ENCODE results near the gene MYH7B. TPM values are rescaled to one million over a fixed set of nuclear protein-coding genes. Genes with fewer than 3 reads are reported as not detected.

Gene MYH7B
- total RNA-seq, 1 experiment from 2014 or later = 0.07 TPM

GRCh38 chr20:34922654-34923381 is 32.9 kb upstream of the MYH7B start:
- H3K9me3 Mint-ChIP-seq (ENCODE audit: unreplicated experiment) = no peaks in the 10 kb centered on the region
- no peak overlapping the region for H3K4me3 Mint-ChIP-seq (ENCODE audit: unreplicated experiment)
- no peaks in the 10 kb centered on the region for H3K27me3 Mint-ChIP-seq (ENCODE audit: insufficient read depth, unreplicated experiment)
- TF ChIP-seq, protein P1, sequence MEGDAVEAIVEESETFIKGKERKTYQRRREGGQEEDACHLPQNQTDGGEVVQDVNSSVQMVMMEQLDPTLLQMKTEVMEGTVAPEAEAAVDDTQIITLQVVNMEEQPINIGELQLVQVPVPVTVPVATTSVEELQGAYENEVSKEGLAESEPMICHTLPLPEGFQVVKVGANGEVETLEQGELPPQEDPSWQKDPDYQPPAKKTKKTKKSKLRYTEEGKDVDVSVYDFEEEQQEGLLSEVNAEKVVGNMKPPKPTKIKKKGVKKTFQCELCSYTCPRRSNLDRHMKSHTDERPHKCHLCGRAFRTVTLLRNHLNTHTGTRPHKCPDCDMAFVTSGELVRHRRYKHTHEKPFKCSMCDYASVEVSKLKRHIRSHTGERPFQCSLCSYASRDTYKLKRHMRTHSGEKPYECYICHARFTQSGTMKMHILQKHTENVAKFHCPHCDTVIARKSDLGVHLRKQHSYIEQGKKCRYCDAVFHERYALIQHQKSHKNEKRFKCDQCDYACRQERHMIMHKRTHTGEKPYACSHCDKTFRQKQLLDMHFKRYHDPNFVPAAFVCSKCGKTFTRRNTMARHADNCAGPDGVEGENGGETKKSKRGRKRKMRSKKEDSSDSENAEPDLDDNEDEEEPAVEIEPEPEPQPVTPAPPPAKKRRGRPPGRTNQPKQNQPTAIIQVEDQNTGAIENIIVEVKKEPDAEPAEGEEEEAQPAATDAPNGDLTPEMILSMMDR (IDR thresholded peaks at IDR 0.05; ENCODE audit: unreplicated experiment) = no peak
- DNase-seq (ENCODE audit: unreplicated experiment) = peak; percentile 93
- H3K27ac Mint-ChIP-seq (ENCODE audit: low read depth, unreplicated experiment) = no peak overlapping the region
- no TSS peak for BruUV-seq (replicated peaks)
- CTCF ChIA-PET = interaction anchor here (0.6 to 2.2 kb wide), 8 partner anchors 10 to 183 kb away, joined by 3 to 13 read pairs (median 4); partner anchors contain the start of genes ACSS2, GGT7, GSS and MYH7B
- peaks cover 31% of the 10 kb centered on the region for H3K36me3 Mint-ChIP-seq (ENCODE audit: insufficient read depth, unreplicated experiment)
- intact Hi-C loops (cut with micrococcal nuclease) = no loop called here
- peaks cover 34% of the 10 kb centered on the region for H3K4me1 Mint-ChIP-seq (ENCODE audit: insufficient read depth, unreplicated experiment)
- POLR2A ChIA-PET = interaction anchor here (0.6 to 4.4 kb wide), 25 partner anchors 9 to 476 kb away, joined by 3 to 51 read pairs (median 6); partner anchors contain the start of genes ACSS2, GSS and MYH7B

DNA sequence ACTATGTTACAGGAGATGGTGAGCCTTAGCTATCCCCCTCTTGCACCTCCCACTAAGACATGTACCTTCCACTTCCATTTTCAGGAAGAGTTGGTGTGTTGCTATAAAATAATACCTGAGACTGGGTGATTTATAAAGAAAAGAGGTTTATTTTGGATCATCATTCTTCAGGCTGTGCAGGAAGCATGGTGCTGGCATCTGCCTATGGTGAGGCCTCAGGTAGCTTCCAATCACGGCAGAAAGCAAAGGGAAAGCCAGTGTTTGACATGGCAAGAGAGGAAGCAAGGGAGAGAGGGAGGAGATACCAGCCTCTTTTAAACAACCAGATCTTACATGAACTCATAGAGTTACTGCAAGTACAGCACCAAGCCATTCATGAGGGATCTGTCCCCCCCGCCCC is 32.3 kb upstream of the MYH7B start:
- DNase-seq (ENCODE audit: unreplicated experiment) = no peak
- no TSS peak for BruUV-seq (replicated peaks)
- Mint-ChIP-seq H3K27ac (ENCODE audit: low read depth, unreplicated experiment) (no peak overlapping the region), H3K4me3 (ENCODE audit: unreplicated experiment) (no peak overlapping the region), H3K4me1 (ENCODE audit: insufficient read depth, unreplicated experiment) (peaks cover 40% of the 10 kb centered on the region), H3K36me3 (ENCODE audit: insufficient read depth, unreplicated experiment) (peaks cover 37% of the 10 kb centered on the region), H3K27me3 (ENCODE audit: insufficient read depth, unreplicated experiment) (no peaks in the 10 kb centered on the region), H3K9me3 (ENCODE audit: unreplicated experiment) (no peaks in the 10 kb centered on the region)
- TF ChIP-seq, protein P1 (IDR thresholded peaks at IDR 0.05; ENCODE audit: unreplicated experiment) = no peak
- POLR2A ChIA-PET = interaction anchor here (0.6 to 4.4 kb wide), 23 partner anchors 9 to 88 kb away, joined by 3 to 51 read pairs (median 6); partner anchors contain the start of genes ACSS2, GSS and MYH7B
- CTCF ChIA-PET = interaction anchor here (0.6 to 2.2 kb wide), 7 partner anchors 11 to 183 kb away, joined by 3 to 13 read pairs (median 4); partner anchors contain the start of genes ACSS2, GGT7, GSS and MYH7B
- intact Hi-C loops (cut with micrococcal nuclease) = no loop called here

GRCh38 chr20:34925341-34925740 is 30.3 kb upstream of the MYH7B start:
- Mint-ChIP-seq H3K27ac (ENCODE audit: low read depth, unreplicated experiment) (no peak overlapping the region), H3K4me1 (ENCODE audit: insufficient read depth, unreplicated experiment) (peaks cover 31% of the 10 kb centered on the region), H3K9me3 (ENCODE audit: unreplicated experiment) (no peaks in the 10 kb centered on the region), H3K4me3 (ENCODE audit: unreplicated experiment) (no peak overlapping the region), H3K36me3 (ENCODE audit: insufficient read depth, unreplicated experiment) (peaks cover 42% of the 10 kb centered on the region), H3K27me3 (ENCODE audit: insufficient read depth, unreplicated experiment) (no peaks in the 10 kb centered on the region)
- intact Hi-C loops (cut with micrococcal nuclease) = no loop called here
- POLR2A ChIA-PET = interaction anchor here (4.4 kb wide), 1 partner anchor 50 kb away, joined by 51 read pairs; the partner anchor contains the start of gene ACSS2
- TF ChIP-seq, protein P1 (IDR thresholded peaks at IDR 0.05; ENCODE audit: unreplicated experiment) = no peak
- no TSS peak for BruUV-seq (replicated peaks)
- DNase-seq (ENCODE audit: unreplicated experiment) = no peak
- CTCF ChIA-PET = interaction anchor here (1.9 kb wide), 1 partner anchor 13 kb away, joined by 7 read pairs; no protein-coding TSS in a partner anchor

- DNase-seq (ENCODE audit: unreplicated experiment) = no peak
- Mint-ChIP-seq H3K27ac (ENCODE audit: low read depth, unreplicated experiment) (no peak overlapping the region), H3K27me3 (ENCODE audit: insufficient read depth, unreplicated experiment) (no peaks in the 10 kb centered on the region), H3K4me3 (ENCODE audit: unreplicated experiment) (no peak overlapping the region), H3K4me1 (ENCODE audit: insufficient read depth, unreplicated experiment) (peaks cover 31% of the 10 kb centered on the region), H3K36me3 (ENCODE audit: insufficient read depth, unreplicated experiment) (peaks cover 42% of the 10 kb centered on the region), H3K9me3 (ENCODE audit: unreplicated experiment) (no peaks in the 10 kb centered on the region)
- TF ChIP-seq, protein P1 (IDR thresholded peaks at IDR 0.05; ENCODE audit: unreplicated experiment) = no peak
- ChIA-PET CTCF (interaction anchor here (0.6 to 1.1 kb wide), 2 partner anchors 34 to 51 kb away, joined by 3 read pairs; no protein-coding TSS in a partner anchor), POLR2A (interaction anchor here (1.1 to 5.0 kb wide), 2 partner anchors 17 to 50 kb away, joined by 3 to 35 read pairs; partner anchors contain the start of gene ACSS2)
- intact Hi-C loops (cut with micrococcal nuclease) = no loop called here
- BruUV-seq (replicated peaks) = no TSS peak
Measured at GRCh38 chr20:34925981-34926380, 29.7 kb upstream of the MYH7B start.
